ENCODE data around the gene ERI3. TPM values are rescaled to one million over a fixed set of nuclear protein-coding genes. Genes with fewer than 3 reads are reported as not detected.

ERI3 gene
- total and polyA plus RNA-seq, 2 experiments from 2014 or later = 59.4 to 93.2 TPM

DNA sequence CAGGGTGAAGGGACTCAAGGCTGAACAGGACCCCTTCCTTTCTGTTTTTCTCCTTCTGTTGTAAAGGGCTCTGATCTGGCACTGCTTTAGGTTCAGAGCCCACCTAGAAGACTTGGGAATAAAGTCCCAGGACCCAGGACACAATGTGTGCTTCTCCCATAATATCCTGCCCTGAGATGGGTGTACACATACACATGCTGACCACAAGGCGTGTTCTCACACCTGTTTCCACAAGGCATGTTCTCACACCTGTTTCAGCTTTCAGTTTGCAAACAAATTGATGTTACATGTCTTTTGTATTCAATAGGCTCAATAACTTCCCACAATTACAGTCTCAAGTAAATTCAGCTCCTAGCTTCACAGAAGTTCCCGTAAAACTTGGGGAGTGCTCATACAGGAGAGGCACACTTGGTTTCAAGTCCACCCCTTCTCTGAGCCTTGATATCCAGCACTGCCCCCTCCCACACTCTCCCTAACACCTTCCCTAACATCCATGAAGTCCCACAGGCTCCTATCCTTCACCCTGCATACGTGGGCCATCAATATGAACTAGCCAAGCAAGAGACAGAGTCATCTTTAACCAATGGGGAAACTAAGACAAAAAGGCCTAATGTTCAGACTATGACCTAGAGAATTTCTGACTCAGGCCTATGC is 41.7 kb downstream of the ERI3 start:
- WGBS (ENCODE audit: low lambda C conversion rate, missing lambda C conversion rate) = 90% methylated on average over 3 of the region's 3 CpGs
- DNase-seq (ENCODE audit: low spot score) = no peak
- H3K27me3 ChIP-seq = no peaks in the 10 kb centered on the region
- no peaks in the 10 kb centered on the region for H3K79me2 ChIP-seq
- peaks cover 3% of the 10 kb centered on the region for H3K4me1 ChIP-seq (ENCODE audit: insufficient read depth)
- no peaks in the 10 kb centered on the region for H4K20me1 ChIP-seq (ENCODE audit: insufficient read depth, poor library complexity, severe bottlenecking)
- H3K27ac ChIP-seq = no peak overlapping the region
- H3K4me2 ChIP-seq = no peak overlapping the region
- H2AFZ ChIP-seq = no peak overlapping the region
- TF ChIP-seq EZH2 (IDR thresholded peaks at IDR 0.05; ENCODE audit: borderline replicate concordance) (no peak), EZH2phosphoT487 (IDR thresholded peaks at IDR 0.05; ENCODE audit: low read depth, severe bottlenecking, unreplicated experiment) (no peak)
- TF ChIP-seq, protein P1, sequence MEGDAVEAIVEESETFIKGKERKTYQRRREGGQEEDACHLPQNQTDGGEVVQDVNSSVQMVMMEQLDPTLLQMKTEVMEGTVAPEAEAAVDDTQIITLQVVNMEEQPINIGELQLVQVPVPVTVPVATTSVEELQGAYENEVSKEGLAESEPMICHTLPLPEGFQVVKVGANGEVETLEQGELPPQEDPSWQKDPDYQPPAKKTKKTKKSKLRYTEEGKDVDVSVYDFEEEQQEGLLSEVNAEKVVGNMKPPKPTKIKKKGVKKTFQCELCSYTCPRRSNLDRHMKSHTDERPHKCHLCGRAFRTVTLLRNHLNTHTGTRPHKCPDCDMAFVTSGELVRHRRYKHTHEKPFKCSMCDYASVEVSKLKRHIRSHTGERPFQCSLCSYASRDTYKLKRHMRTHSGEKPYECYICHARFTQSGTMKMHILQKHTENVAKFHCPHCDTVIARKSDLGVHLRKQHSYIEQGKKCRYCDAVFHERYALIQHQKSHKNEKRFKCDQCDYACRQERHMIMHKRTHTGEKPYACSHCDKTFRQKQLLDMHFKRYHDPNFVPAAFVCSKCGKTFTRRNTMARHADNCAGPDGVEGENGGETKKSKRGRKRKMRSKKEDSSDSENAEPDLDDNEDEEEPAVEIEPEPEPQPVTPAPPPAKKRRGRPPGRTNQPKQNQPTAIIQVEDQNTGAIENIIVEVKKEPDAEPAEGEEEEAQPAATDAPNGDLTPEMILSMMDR (IDR thresholded peaks at IDR 0.05; ENCODE audit: poor library complexity) = no peak
- no peaks in the 10 kb centered on the region for H3K9me3 ChIP-seq (ENCODE audit: low read depth)
- no peaks in the 10 kb centered on the region for H3K36me3 ChIP-seq (replicated peaks; ENCODE audit: insufficient read depth, low read depth)
- H3K9me2 ChIP-seq (replicated peaks; ENCODE audit: insufficient read depth) = no peaks in the 10 kb centered on the region
- H3K4me3 ChIP-seq = no peak overlapping the region

DNA sequence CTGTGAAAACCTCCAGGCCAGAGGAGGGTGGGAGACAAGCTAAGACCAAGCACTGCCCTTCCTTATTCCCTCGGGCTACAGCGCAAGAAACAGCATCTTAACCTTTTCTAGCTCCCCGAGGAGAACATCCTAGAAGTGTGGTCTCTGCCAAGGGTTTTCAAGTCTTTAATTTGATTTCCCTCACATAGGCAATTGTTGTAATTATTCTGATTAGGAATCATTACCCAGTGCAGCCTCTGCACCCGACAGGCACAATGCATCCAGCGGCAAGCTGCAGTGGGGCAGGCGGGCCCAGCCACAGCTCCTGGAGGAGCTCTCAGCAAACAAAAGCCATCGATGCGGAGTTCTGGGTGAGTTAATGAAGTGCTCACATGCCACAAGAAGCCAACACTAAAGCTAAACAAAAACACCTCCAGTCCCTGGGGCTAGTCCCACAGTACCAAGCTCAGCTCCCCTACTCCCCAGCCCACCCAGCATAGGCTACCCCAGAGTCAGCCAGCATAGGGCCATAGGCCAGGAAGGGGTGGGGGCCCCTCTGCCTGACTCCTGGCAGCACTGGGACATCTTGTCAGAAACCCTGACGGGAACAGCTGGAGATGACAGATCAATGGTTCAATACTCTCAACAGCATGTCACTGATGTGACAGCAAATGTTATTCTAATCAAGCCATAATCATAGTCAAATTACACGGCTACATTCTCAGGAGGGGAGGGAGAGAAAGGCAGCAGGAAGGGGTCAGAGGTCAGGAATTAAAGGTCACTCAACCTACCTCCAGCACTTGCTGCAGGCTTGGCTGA is 42.5 kb downstream of the ERI3 start:
- Histone ChIP-seq H3K9me3 (ENCODE audit: low read depth) (no peaks in the 10 kb centered on the region), H3K4me1 (ENCODE audit: insufficient read depth) (peaks cover 3% of the 10 kb centered on the region), H3K4me3 (no peak overlapping the region), H3K27ac (no peak overlapping the region), H3K4me2 (no peak overlapping the region), H3K9me2 (replicated peaks; ENCODE audit: insufficient read depth) (no peaks in the 10 kb centered on the region), H3K36me3 (replicated peaks; ENCODE audit: insufficient read depth, low read depth) (no peaks in the 10 kb centered on the region), H3K79me2 (no peaks in the 10 kb centered on the region), H3K27me3 (no peaks in the 10 kb centered on the region), H4K20me1 (ENCODE audit: insufficient read depth, poor library complexity, severe bottlenecking) (no peaks in the 10 kb centered on the region), H2AFZ (no peak overlapping the region)
- 87% methylated on average over 10 of the region's 10 CpGs for WGBS (ENCODE audit: low lambda C conversion rate, missing lambda C conversion rate)
- DNase-seq (ENCODE audit: low spot score) = no peak
- TF ChIP-seq EZH2 (IDR thresholded peaks at IDR 0.05; ENCODE audit: borderline replicate concordance) (no peak), EZH2phosphoT487 (IDR thresholded peaks at IDR 0.05; ENCODE audit: low read depth, severe bottlenecking, unreplicated experiment) (no peak)
- TF ChIP-seq, protein P1 (IDR thresholded peaks at IDR 0.05; ENCODE audit: poor library complexity) = no peak

DNA sequence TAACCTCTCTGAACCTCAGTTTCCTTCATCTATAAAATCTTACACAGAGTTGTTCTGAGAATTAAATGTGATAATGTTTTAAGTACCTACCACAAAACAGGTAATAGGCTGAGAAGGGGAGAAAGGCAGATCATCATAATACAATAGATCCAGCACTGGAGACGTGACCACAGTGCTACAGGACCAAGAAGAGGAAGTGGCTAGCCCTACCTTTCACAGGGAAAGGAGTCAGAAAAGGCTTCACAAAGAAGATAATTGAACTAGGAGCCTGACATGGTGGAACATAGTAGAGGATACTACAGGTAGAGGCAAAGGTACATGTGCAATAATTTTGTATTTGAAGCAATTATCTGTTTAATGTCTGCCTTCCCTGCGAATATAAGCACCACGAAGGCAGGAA is 45.1 kb downstream of the ERI3 start:
- no peak overlapping the region for H2AFZ ChIP-seq
- H3K9me3 ChIP-seq (ENCODE audit: low read depth) = no peaks in the 10 kb centered on the region
- H3K27me3 ChIP-seq = no peaks in the 10 kb centered on the region
- no peak overlapping the region for H3K4me3 ChIP-seq
- TF ChIP-seq EZH2phosphoT487 (IDR thresholded peaks at IDR 0.05; ENCODE audit: low read depth, severe bottlenecking, unreplicated experiment) (no peak), EZH2 (IDR thresholded peaks at IDR 0.05; ENCODE audit: borderline replicate concordance) (no peak)
- TF ChIP-seq, protein P1 (IDR thresholded peaks at IDR 0.05; ENCODE audit: poor library complexity) = no peak
- H3K27ac ChIP-seq = no peak overlapping the region
- H3K4me1 ChIP-seq (ENCODE audit: insufficient read depth) = no peaks in the 10 kb centered on the region
- no peak for DNase-seq (ENCODE audit: low spot score)
- H4K20me1 ChIP-seq (ENCODE audit: insufficient read depth, poor library complexity, severe bottlenecking) = no peaks in the 10 kb centered on the region
- WGBS (ENCODE audit: low lambda C conversion rate, missing lambda C conversion rate) = 93% methylated on average over 3 of the region's 3 CpGs
- H3K4me2 ChIP-seq = no peak overlapping the region
- no peaks in the 10 kb centered on the region for H3K9me2 ChIP-seq (replicated peaks; ENCODE audit: insufficient read depth)
- no peaks in the 10 kb centered on the region for H3K36me3 ChIP-seq (replicated peaks; ENCODE audit: insufficient read depth, low read depth)
- H3K79me2 ChIP-seq = no peaks in the 10 kb centered on the region
